22Rv1 (cell line): ENCODE results near the gene MYO1D.

Experiments used
- H3K27ac ChIP-seq: fragments of 450-650 bp; 2 replicates; pipeline ENCODE4 v1.5.1; 2017
- CTCF ChIP-seq: fragments of 450-650 bp; IDR thresholded peaks from 2 replicates; pipeline ENCODE4 v1.5.1; 2017; ENCODE audit warnings: mild to moderate bottlenecking
- ZFX ChIP-seq: fragments of 450-650 bp; IDR thresholded peaks from 2 replicates; pipeline ENCODE4 v1.6.1; 2017; ENCODE audit warnings: antibody characterized with exemption, borderline replicate concordance

MYO1D gene

GRCh38 chr17:32482568-32483320, 394.2 kb downstream of the MYO1D start:
- TF ChIP-seq CTCF (no peak), ZFX (no peak)
- peak overlapping the region; percentile 46; the same call in 1 of the 2 replicates for H3K27ac ChIP-seq

GRCh38 chr17:32481193-32481592, 395.7 kb downstream of the MYO1D start:
- H3K27ac ChIP-seq, result no peak overlapping the region
- TF ChIP-seq ZFX (no peak), CTCF (no peak)

GRCh38 chr17:32479074-32479617, 397.8 kb downstream of the MYO1D start:
- TF ChIP-seq ZFX, result no peak
- TF ChIP-seq CTCF, result no peak
- H3K27ac ChIP-seq, result no peak overlapping the region

GRCh38 chr17:32477220-32477619, 399.7 kb downstream of the MYO1D start:
- no peak for TF ChIP-seq CTCF
- no peak for TF ChIP-seq ZFX
- no peak overlapping the region for H3K27ac ChIP-seq

GRCh38 chr17:32475258-32475657, 401.7 kb downstream of the MYO1D start:
- TF ChIP-seq CTCF (no peak), ZFX (no peak)
- H3K27ac ChIP-seq, result no peak overlapping the region

GRCh38 chr17:32471652-32472051, 405.3 kb downstream of the MYO1D start:
- H3K27ac ChIP-seq, result no peak overlapping the region
- TF ChIP-seq CTCF (no peak), ZFX (no peak)

GRCh38 chr17:32470405-32471167, 406.3 kb downstream of the MYO1D start:
- TF ChIP-seq ZFX (no peak), CTCF (no peak)
- H3K27ac ChIP-seq, result no peak overlapping the region
